DOHH2 (cell line): ENCODE results near the gene SLC25A28.

Experiments used
- EZH2phosphoT487 ChIP-seq: fragments of 200-600 bp; sonication (generic); IDR thresholded peaks from 2 replicates; pipeline ENCODE4 v1.6.1; 2017; ENCODE audit warnings: borderline replicate concordance, mild to moderate bottlenecking, antibody characterized with exemption, low read length, moderate library complexity, mixed read lengths
- TF ChIP-seq, protein P1 (sequence below): fragments of 200-600 bp; sonication (generic); IDR thresholded peaks from one replicate; pipeline ENCODE4 v1.5.1; 2014; ENCODE audit warnings: antibody characterized with exemption, mild to moderate bottlenecking, low read depth, low read length; ENCODE audit not compliant: poor library complexity, severe bottlenecking

DNA sequence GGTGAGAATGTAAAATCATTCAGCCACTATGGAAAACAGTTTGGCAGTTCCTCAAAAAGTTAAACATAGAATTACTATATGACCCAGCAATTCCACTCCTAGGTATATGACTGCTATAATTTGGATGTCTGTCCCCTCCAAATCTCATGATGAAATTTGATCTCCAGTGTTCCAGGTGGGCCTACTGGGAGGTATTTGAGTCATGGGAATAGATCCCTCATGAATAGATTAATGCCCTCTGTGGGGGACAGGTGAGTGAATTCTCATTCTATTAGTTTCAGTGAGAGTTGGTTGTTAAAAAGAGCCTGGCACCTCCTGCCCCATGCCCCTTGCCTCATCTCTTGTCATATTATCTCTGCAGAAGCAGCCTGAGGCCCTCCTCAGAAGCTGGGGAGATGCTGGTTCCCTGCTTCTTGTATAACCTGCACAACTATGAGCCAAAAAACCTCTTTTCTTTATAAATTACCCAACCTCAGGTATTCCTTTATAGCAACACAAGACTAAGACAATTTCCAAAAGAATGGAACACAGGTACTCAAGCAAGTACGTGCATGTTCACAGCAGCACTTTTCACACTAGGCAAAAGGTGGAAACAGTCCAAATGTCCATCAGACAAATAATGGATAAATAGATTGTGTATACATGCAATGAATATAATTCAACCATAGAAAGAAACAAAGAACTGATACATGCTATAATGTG, 8.8 kb upstream of the SLC25A28 start:
- TF ChIP-seq, protein P1, sequence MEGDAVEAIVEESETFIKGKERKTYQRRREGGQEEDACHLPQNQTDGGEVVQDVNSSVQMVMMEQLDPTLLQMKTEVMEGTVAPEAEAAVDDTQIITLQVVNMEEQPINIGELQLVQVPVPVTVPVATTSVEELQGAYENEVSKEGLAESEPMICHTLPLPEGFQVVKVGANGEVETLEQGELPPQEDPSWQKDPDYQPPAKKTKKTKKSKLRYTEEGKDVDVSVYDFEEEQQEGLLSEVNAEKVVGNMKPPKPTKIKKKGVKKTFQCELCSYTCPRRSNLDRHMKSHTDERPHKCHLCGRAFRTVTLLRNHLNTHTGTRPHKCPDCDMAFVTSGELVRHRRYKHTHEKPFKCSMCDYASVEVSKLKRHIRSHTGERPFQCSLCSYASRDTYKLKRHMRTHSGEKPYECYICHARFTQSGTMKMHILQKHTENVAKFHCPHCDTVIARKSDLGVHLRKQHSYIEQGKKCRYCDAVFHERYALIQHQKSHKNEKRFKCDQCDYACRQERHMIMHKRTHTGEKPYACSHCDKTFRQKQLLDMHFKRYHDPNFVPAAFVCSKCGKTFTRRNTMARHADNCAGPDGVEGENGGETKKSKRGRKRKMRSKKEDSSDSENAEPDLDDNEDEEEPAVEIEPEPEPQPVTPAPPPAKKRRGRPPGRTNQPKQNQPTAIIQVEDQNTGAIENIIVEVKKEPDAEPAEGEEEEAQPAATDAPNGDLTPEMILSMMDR = no peak
- TF ChIP-seq EZH2phosphoT487 = no peak
